HG03108 (cell line): Measurements from ENCODE around the gene TSPAN9.

Source experiments
- ATAC-seq: cut with Tn5 transposase; IDR thresholded peaks from one replicate; pipeline ENCODE4 v1.9.1; 2021; ENCODE audit warnings: moderate library complexity; ENCODE audit not compliant: unreplicated experiment

TSPAN9 gene

GRCh38 chr12:3076730-3077571 is at the start of gene TSPAN9:
TSS of gene TSPAN9 (plus strand) at chr12:3077379. CDS start at chr12:3201194, 123,815 bp downstream.
- ATAC-seq, result peak; percentile 44

- ATAC-seq, result no peak
Measured at GRCh38 chr12:3028108-3028507, 49.1 kb upstream of the TSPAN9 start.

GRCh38 chr12:3030821-3031429 is 46.3 kb upstream of the TSPAN9 start:
- ATAC-seq, result no peak

- no peak for ATAC-seq
Measured at GRCh38 chr12:3032161-3032560, 45.0 kb upstream of the TSPAN9 start.

- ATAC-seq, result no peak
Measured at GRCh38 chr12:3032770-3033538, 44.2 kb upstream of the TSPAN9 start.

GRCh38 chr12:3033539-3033867 is 43.7 kb upstream of the TSPAN9 start:
- ATAC-seq, result no peak

- ATAC-seq, result no peak
Measured at GRCh38 chr12:3034067-3034750, 43.0 kb upstream of the TSPAN9 start.

- ATAC-seq, result no peak
Measured at GRCh38 chr12:3035171-3035570, 42.0 kb upstream of the TSPAN9 start.

GRCh38 chr12:3035815-3036702 is 41.1 kb upstream of the TSPAN9 start:
- no peak for ATAC-seq

- ATAC-seq, result no peak
Measured at GRCh38 chr12:3036901-3037600, 40.1 kb upstream of the TSPAN9 start.

- ATAC-seq, result no peak
Measured at GRCh38 chr12:3038166-3038565, 39.0 kb upstream of the TSPAN9 start.

GRCh38 chr12:3038926-3039510 is 38.2 kb upstream of the TSPAN9 start:
- ATAC-seq, result no peak

- ATAC-seq, result no peak
Measured at GRCh38 chr12:3040026-3040656, 37.0 kb upstream of the TSPAN9 start.

GRCh38 chr12:3040663-3041544 is 36.3 kb upstream of the TSPAN9 start:
- no peak for ATAC-seq

GRCh38 chr12:3041558-3042164 is 35.5 kb upstream of the TSPAN9 start:
- no peak for ATAC-seq

- ATAC-seq, result no peak
Measured at GRCh38 chr12:3042394-3042793, 34.8 kb upstream of the TSPAN9 start.

- no peak for ATAC-seq
Measured at GRCh38 chr12:3042826-3043225, 34.4 kb upstream of the TSPAN9 start.
